NK-92 (cell line): ENCODE measurements around the gene IZUMO1.
"Not testable (repeated sequence)": the region's sequence is repeated elsewhere in the genome, so short reads cannot be mapped to it uniquely, and the experiment has no call there.

Experiments
- DNase-seq: peaks from one replicate; lab custom pipeline; 2025; ENCODE audit not compliant: unreplicated experiment; lab: John Stamatoyannopoulos, UW

The IZUMO1 gene

DNA sequence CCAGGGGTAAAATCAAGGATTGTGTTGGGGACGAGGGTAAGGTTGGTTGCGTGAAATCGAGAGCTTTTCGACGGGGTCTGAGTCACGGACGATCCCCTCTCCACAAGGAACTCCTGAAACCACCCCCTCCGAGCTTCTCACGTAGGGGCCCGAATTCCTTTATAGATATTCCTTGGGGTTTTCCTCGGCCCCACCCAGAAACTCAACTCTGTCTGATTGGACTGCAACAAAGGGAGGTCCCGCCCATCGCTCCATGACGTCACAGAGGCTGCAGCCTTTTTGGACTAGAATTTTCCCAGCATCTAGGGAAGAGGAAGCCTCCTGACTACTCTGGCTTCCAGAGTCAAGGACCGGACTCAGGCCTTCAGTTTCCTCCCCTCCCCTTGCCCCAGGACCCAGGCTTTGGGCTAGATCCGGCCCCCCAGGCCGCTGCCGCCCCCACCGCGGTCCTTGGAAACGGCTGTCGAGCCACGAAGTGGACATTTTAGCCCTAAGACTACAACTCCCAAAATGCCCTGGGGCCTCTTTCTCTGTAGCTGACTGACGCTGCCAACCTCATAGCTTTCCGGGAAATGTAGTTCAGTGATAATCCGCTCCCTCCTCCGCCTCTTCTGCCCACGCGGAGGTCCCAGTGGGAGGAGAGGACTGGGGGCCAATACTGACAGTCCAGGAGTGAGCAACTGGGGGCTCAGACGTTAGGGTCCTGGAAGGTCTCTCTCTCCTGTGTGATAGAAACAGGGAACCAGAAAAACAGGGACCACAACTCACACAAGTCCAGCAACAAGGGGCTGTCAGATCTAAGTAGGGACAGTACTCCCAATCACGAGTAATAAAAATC is at the start of gene IZUMO1:
Gene IZUMO1, minus strand, starts transcription at position 172 of the 838 bp plus-strand sequence. CDS start 1,050 bp downstream, outside the sequence.
- no peak for DNase-seq

DNA sequence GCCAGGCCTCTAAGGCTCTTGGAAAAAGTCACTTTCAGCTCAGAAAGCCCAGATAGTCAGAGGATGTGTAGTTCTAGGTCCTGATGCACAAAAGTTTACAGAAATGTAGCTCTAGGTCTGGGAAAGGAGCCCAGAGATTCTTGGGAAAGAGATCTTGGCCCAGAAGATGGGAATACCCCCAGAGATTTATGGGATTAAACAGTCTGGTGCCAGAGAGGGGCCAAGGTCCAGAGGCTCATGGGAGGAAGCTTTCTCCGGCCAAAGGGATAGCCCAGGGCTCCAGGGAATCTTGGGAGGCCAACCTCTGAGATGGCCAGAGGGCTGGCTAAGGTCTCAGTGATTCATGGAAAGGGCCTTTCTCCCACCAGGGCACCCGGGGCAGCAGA is 49.0 kb upstream of the IZUMO1 start:
- DNase-seq, result no peak

- no peak for DNase-seq
Measured at GRCh38 chr19:48795055-48795684, 48.5 kb upstream of the IZUMO1 start.

DNA sequence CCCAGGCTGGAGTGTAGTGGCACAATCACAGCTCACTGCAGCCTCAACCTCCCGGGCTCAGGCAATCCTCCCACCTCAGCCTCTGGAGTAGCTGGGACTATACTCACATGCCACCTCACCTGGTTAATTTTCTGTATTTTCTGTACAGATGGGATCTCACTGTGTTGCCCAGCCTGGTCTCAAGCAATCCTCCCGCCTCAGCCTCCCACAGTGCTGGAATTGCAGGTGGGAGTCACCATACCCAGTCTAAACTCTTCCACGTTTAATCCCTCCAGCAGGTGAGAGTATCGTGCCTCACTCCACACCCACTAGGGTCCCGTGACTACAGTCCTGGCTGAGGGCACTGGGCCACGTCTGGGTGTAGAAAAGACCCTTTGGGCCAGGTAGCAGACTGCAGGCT is 47.6 kb upstream of the IZUMO1 start:
- DNase-seq, result no peak

DNA sequence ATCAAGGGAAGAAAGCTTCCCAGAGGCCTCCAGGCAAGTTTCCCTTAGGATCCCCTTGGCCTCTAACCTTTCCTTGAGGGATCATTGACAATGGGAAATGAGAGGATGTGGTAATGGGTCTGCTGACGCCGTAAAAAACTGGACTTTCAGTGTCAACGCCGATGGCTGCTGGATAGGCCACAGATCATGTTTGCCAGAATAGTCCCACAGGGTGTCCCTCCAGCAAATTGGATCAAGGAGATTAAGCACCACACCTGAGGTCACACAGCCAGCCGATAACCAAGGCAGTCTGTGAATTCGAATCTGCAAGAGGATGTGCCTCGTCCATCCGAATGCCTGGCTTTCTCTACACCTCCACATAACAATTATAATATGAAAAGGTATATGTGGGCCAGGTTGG is 46.6 kb upstream of the IZUMO1 start:
- no peak for DNase-seq

- not testable (repeated sequence) for DNase-seq
Measured at GRCh38 chr19:48787331-48787730, 40.6 kb upstream of the IZUMO1 start.

- not testable (repeated sequence) for DNase-seq
Measured at GRCh38 chr19:48786422-48786821, 39.7 kb upstream of the IZUMO1 start.

DNA sequence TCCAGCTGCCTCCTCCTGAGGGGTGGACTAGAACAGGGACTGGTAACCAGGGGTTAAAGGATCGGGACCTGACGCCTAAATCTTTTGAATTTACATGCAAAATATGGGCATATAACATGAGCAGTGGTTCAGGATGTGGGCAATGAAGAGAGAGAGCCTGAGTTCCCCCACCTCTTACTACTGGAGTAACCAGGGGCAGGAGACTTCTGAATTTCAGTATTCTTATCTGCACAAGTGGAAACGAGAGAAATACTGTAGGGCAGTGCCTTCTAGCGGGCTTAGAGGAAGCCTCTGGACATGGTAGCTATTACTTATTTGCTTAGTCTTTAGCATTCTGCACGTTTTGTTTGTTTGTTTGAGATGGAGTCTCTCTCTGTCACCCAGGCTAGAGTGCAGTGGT is 37.8 kb upstream of the IZUMO1 start:
- DNase-seq, result no peak

DNA sequence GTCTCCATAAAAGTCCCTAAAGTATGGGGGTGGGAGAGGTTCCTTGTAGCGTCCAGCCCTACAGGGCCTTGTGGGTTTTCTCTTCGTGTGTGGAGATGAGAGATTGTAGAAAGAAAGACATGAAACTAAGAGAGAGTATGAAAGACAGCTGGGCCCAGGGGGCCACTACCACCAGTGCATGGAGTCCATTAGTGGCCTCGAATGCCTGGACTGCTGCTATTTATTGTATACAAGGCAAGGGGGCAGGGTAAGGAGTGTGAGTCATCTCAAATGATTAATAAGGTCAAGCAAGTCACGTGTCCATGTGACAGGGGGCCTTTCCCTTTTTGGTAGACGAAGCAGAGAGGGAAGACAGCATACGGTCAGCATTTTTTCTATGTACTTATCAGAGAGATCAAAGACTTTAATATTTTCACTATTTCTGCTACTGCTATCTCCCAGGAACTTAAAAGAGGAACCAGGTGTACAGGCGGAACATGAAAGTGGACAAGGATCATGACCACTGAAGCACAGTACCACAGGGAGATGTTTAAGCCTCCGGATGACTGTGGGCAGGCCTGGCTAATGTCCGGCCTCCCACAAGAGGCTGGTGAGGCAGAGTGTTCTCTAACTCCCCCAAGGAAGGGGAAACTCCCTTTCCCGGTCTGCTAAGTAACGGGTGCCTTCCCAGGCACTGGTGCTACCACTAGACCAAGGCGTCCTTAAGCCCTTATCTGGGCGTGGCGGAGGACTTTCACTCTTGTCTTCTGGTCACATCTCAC is 34.1 kb upstream of the IZUMO1 start:
- no peak for DNase-seq

- DNase-seq, result no peak
Measured at GRCh38 chr19:48779636-48780035, 32.9 kb upstream of the IZUMO1 start.

- no peak for DNase-seq
Measured at GRCh38 chr19:48777720-48778119, 31.0 kb upstream of the IZUMO1 start.

DNA sequence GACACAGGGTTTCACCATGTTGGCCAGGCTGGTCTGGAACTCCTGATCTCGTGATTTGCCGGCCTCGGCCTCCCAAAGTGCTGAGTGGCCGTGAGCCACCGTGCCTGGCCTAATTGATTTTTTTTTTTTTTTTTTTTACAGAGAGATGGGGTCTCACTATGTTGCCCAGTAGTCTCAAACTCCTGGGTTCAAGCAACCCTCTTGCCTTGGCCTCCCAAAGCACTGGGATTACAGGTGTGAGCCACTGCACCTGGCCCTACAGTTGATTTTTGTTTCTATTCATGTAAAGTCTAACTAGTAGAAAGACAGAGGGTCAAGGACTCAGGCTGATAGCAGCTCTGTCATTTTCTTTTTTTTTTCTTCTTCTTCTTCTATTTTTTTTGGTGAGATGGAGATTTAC is 30.4 kb upstream of the IZUMO1 start:
- no peak for DNase-seq

GRCh38 chr19:48772503-48772953 is 25.8 kb upstream of the IZUMO1 start:
- no peak for DNase-seq

GRCh38 chr19:48770734-48771472 is 24.2 kb upstream of the IZUMO1 start:
- DNase-seq, result no peak

DNA sequence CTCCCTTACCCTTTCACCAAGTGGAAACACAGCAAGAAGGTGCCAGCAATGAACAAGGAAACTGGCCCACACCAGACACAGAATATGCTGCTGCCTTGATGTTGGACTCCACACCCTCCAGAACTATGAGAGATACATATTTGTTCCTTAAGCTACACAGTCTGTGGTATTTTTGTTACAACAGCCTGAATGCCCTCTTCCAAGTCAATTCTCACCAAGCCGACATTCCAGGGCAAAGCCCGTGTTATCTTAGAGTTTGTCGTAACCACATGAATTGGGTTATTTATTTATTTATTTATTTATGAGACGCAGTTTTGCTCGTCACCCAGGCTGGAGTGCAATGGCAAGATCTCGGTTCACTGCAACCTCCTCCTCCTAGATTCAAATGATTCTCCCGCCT is 23.6 kb upstream of the IZUMO1 start:
- DNase-seq, result no peak

DNA sequence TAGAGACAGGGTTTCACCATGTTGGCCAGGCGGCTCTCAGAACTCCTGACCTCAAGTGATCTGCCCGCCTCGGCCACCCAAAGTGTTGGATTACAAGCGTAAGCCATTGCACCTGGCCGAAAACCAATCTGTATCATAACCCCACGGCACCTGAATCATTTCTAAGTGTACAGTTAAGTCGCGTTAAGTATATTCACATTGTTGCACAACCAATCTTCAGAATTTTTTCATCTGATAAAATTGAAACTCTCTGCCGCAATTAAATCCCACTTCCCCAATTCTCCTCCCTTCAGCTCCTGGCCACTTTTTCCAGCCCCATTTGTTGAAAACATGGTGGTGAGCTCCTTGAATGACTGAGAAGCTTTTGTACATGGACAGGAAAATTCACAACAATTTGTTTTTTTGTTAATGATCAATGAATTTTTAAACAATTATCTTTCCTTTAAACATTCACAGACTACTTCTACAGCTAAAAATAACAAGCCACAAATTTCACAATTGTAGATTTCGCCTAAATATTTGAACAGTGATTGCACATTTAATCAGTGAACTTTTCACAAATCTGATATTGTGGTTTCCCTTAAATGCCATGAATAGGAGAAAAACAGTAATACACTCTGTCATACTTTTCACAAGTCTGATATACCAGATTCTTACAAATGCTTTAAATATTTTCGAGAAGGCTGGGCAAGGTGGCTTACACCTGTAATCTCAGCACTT is 22.4 kb upstream of the IZUMO1 start:
- DNase-seq, result no peak

DNA sequence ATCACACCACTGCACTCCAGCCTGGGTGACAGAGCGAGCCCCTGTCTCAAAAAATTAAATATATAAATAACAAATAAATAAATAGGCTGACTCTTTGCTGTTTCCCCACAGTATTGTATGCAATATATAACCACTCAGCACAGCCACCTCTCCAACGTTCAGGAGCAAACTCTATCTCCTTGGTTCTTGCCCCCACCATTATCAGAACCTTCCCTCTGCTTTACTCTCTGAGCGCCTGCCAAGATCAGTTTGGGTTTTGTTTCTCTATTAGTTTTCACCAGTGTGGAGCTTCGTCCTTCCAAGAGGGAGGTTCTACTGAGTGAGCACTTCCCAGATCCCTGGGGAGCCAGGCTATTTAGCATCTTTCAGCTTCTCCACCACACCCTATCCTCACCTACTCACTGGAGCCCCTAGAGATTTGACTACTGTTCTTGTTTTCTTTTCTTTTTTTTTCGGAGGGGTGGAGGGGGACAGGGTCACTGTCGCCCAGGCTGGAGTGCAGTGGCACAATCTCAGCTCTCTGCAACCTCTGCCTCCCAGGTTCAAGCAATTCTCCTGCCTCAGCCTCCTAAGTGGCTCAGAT is 21.6 kb upstream of the IZUMO1 start:
- not testable (repeated sequence) for DNase-seq

DNA sequence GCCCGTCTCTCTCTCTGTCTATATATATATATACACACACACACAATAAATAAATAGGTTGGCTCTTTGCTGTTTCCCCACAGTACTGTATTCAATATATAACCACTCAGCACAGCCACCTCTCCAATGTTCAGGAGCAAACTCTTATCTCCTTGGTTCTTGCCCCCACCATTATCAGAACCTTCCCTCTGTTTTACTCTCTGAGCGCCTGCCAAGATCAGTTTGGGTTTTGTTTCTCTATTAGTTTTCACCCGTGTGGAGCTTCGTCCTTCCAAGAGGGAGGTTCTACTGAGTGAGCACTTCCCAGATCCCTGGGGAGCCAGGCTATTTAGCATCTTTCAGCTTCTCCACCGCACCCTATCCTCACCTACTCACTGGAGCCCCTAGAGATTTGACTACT is 19.1 kb upstream of the IZUMO1 start:
- not testable (repeated sequence) for DNase-seq

- DNase-seq, result no peak
Measured at GRCh38 chr19:48760504-48761205, 13.9 kb upstream of the IZUMO1 start.
